ENCODE data around the gene ANKRD42. TPM values are rescaled to one million over a fixed set of nuclear protein-coding genes. Genes with fewer than 3 reads are reported as not detected.
A peak's percentile ranks its signal among the peaks of the same experiment; 100 is the strongest.

Gene ANKRD42
- polyA plus RNA-seq, 2 of the 4 experiments (the other 2 are of a cell fraction): 9.1 to 13.2 TPM

GRCh38 chr11:83181815-83182214 lies 11.7 kb upstream of the ANKRD42 start (continued):
- no peak for TF ChIP-seq HMGXB4 (CRISPR knock-in tag; IDR thresholded peaks at IDR 0.05; ENCODE audit: borderline replicate concordance)
- no peak for TF ChIP-seq KDM5A (IDR thresholded peaks at IDR 0.05)
- no peak for TF ChIP-seq CEBPB (IDR thresholded peaks at IDR 0.05)
- no peak for TF ChIP-seq ZC3H11A (IDR thresholded peaks at IDR 0.05)
- TF ChIP-seq PHF8 (IDR thresholded peaks at IDR 0.05; ENCODE audit: borderline replicate concordance, low read depth): no peak
- no peak for TF ChIP-seq HEYL (CRISPR knock-in tag; IDR thresholded peaks at IDR 0.05)
- no peak for TF ChIP-seq FOSL2 (IDR thresholded peaks at IDR 0.05)
- no peak for TF ChIP-seq FOSL2 (CRISPR knock-in tag; IDR thresholded peaks at IDR 0.05)

DNA sequence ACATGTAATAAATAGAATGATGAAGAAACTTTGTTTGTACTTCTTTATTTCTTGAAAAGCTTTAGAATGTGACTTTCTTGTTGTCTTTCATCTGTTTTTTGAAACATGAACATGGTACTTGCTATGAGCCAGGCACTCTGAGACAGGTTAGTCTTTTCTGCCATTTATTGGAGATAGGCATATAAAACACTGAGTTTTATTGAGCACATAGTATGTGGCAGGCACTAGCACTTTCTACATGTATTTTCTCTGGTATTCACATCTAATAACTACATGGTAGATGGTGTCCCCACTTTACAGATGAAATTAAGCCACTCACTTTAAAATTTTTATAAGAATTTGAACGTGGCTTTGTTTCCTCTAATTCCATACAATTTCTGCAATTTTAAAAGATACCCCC lies 7.7 kb upstream of the ANKRD42 start:
- ATAC-seq (no peak), FAIRE-seq (no peak), DNase-seq (ENCODE audit: low read depth in 1 of 2, low spot score in 1 of 2) (no peak)
- TF ChIP-seq JUNB (IDR thresholded peaks at IDR 0.05) (no peak), HMGXB4 (CRISPR knock-in tag; IDR thresholded peaks at IDR 0.05; ENCODE audit: borderline replicate concordance) (0 out of 2 replicates have a peak, but pooled peaks have one; percentile 2)
- H3K27ac ChIP-seq: no peak overlapping the region
- no peak overlapping the region for H3K4me3 ChIP-seq
- no peaks in the 10 kb centered on the region for H3K9me3 ChIP-seq
- WGBS (ENCODE audit: missing lambda C conversion rate): 94% methylated on average over 1 of the region's 1 CpG
- ChIA-PET CTCF (no interaction called here), POLR2A (no interaction called here)
- H3K4me2 ChIP-seq: no peak overlapping the region
- peaks cover 8% of the 10 kb centered on the region; the same call in 1 of the 3 replicates for H3K4me1 ChIP-seq

DNA sequence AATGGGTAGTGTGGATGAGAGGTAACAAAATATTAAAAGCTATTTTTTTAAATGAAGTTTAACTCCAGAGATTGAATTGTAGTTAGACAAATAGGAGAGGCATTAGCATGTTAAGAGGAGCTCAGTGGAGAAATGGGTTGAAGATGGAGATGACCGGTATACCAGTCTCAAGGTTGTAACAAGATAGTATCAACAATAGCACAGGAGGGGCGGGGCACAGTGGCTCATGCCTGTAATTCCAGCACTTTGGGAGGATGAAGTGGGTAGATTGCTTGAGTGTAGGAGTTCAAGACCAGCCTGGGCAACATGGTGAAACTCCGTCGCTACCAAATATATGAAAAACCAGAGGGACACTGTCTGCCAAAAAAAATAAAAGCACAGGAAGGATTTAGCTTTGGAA lies 6.0 kb upstream of the ANKRD42 start:
- Histone ChIP-seq H3K4me2 (no peak overlapping the region), H3K9me3 (no peaks in the 10 kb centered on the region), H3K4me3 (no peak overlapping the region), H3K4me1 (peaks cover 6% of the 10 kb centered on the region; the same call in 1 of the 3 replicates), H3K27ac (no peak overlapping the region)
- CTCF ChIA-PET: no interaction called here
- no peak for DNase-seq (ENCODE audit: low read depth in 1 of 2, low spot score in 1 of 2)
- 90% methylated on average over 4 of the region's 4 CpGs for WGBS (ENCODE audit: missing lambda C conversion rate)
- ATAC-seq: peak in 1 of 2 experiments; percentile 45; a peak in 3 of 6 replicates
- POLR2A ChIA-PET: interaction anchor here (0.6 kb wide), 1 partner anchor 25 kb away, joined by 3 read pairs; no protein-coding TSS in a partner anchor
- FAIRE-seq: no peak
- TF ChIP-seq SMC3 (IDR thresholded peaks at IDR 0.05) (no peak), SREBF2 (IDR thresholded peaks at IDR 0.05) (no peak), FOXS1 (CRISPR knock-in tag; IDR thresholded peaks at IDR 0.05) (no peak), MAFK (IDR thresholded peaks at IDR 0.05; ENCODE audit: partially characterized antibody) (no peak), PBX3 (IDR thresholded peaks at IDR 0.05) (no peak), MAZ (IDR thresholded peaks at IDR 0.05; ENCODE audit: borderline replicate concordance, low read depth, low read length) (no peak), RFX5 (IDR thresholded peaks at IDR 0.05) (no peak), CEBPB (IDR thresholded peaks at IDR 0.05) (no peak), GATA3 (IDR thresholded peaks at IDR 0.05; ENCODE audit: borderline replicate concordance) (no peak), HMGXB4 (CRISPR knock-in tag; IDR thresholded peaks at IDR 0.05; ENCODE audit: borderline replicate concordance) (no peak), RARB (CRISPR knock-in tag; IDR thresholded peaks at IDR 0.05) (no peak), ZFP36 (IDR thresholded peaks at IDR 0.05; ENCODE audit: borderline replicate concordance, partially characterized antibody) (no peak), RNF2 (IDR thresholded peaks at IDR 0.05; ENCODE audit: borderline replicate concordance, low read depth) (no peak), NFE2L2 (conservative IDR thresholded peaks at IDR 0.05; ENCODE audit: low read length) (no peak), ZSCAN20 (CRISPR knock-in tag; IDR thresholded peaks at IDR 0.05) (no peak), PHF8 (IDR thresholded peaks at IDR 0.05; ENCODE audit: borderline replicate concordance, low read depth) (no peak), TP53 (CRISPR knock-in tag; IDR thresholded peaks at IDR 0.05) (no peak), NPAS2 (CRISPR knock-in tag; IDR thresholded peaks at IDR 0.05; ENCODE audit: borderline replicate concordance) (no peak), POLR2AphosphoS2 (conservative IDR thresholded peaks at IDR 0.05; ENCODE audit: low read length) (no peak), NR3C1 (IDR thresholded peaks at IDR 0.05) (no peak)

Measured in A549 (cell line).